Spleen (tissue), 11 donors: ENCODE results near the gene CDC20. TPM values are rescaled to one million over a fixed set of nuclear protein-coding genes. Genes with fewer than 3 reads are reported as not detected.
"Not testable (repeated sequence)": the region's sequence is repeated elsewhere in the genome, so short reads cannot be mapped to it uniquely, and the experiment has no call there.

ENCODE experiments used
- DNase-seq: peaks from one replicate; pipeline ENCODE4 v3.0.0-alpha.2; 2020
- H3K27ac ChIP-seq, 8 donors: fragments of 200-600 bp; sonication (generic) in 7 of 8; 1 replicate in 4 of 8; 2 replicates in 4 of 8; pipeline versions ENCODE4 v1.5.0 to v1.8.0; 2016 to 2021; ENCODE audit warnings: inconsistent platforms in 4 of 8, mild to moderate bottlenecking in 4 of 8, moderate library complexity in 1 of 8
- H3K27me3 ChIP-seq, 7 donors: fragments of 200-600 bp; sonication (generic) in 6 of 7; replicated peaks in 1 of 7; 1 replicate in 4 of 7; 2 replicates in 3 of 7; pipeline versions ENCODE4 v1.5.0 to v1.8.0; 2016 to 2021; ENCODE audit warnings: inconsistent platforms in 3 of 7, mild to moderate bottlenecking in 1 of 7
- H3K36me3 ChIP-seq, 6 donors: fragments of 200-600 bp; sonication (generic) in 5 of 6; 1 replicate in 4 of 6; 2 replicates in 2 of 6; pipeline versions ENCODE4 v1.5.0 to v1.8.0; 2016 to 2021; ENCODE audit warnings: inconsistent platforms in 2 of 6
- H3K4me1 ChIP-seq, 6 donors: fragments of 200-600 bp; sonication (generic) in 5 of 6; 1 replicate in 3 of 6; 2 replicates in 3 of 6; pipeline versions ENCODE4 v1.5.0 to v1.8.0; 2016 to 2021; ENCODE audit warnings: inconsistent platforms in 3 of 6
- H3K4me3 ChIP-seq, 8 donors: fragments of 200-600 bp; sonication (generic) in 7 of 8; 1 replicate in 4 of 8; 2 replicates in 4 of 8; pipeline versions ENCODE4 v1.5.0 to v1.8.0; 2016 to 2021; ENCODE audit warnings: inconsistent platforms in 4 of 8, mild to moderate bottlenecking in 4 of 8, moderate library complexity in 2 of 8
- H3K9me3 ChIP-seq, 8 donors: fragments of 200-600 bp; sonication (generic) in 7 of 8; 1 replicate in 4 of 8; 2 replicates in 4 of 8; pipeline versions ENCODE4 v1.5.0 to v1.8.0; 2016 to 2021; ENCODE audit warnings: inconsistent platforms in 4 of 8
- CTCF ChIP-seq, 11 experiments: fragments of 200-600 bp in 7 of 11; fragments of 450-650 bp in 4 of 11; sonication (generic) in 4 of 11; IDR thresholded peaks in 8 of 11; conservative IDR thresholded peaks in 3 of 11; 1 replicate in 7 of 11; 2 replicates in 4 of 11; pipeline versions ENCODE4 v1.4.0 to v1.8.0; 2016 to 2021; ENCODE audit warnings: antibody characterized with exemption in 11 of 11, inconsistent platforms in 4 of 11, mild to moderate bottlenecking in 1 of 11
- POLR2A ChIP-seq, 3 donors: fragments of 450-650 bp; IDR thresholded peaks; one replicate each; pipeline ENCODE4 v1.5.1; 2017; ENCODE audit warnings: antibody characterized with exemption in 3 of 3, mild to moderate bottlenecking in 1 of 3
- POLR2AphosphoS5 ChIP-seq, 3 donors: sonication (generic); formaldehyde crosslinking; IDR thresholded peaks; one replicate each; pipeline ENCODE4 v1.5.1; 2017; ENCODE audit warnings: antibody characterized with exemption in 3 of 3
- WGBS, 5 donors: extraction: QIAGEN DNeasy Blood & Tissue Kit in 3 of 5; methylation state at CpG; one replicate each; pipeline versions ENCODE4 v1.1.5 to v1.1.7; 2013 to 2018; 5-methylcytosine and 5-hydroxymethylcytosine counted together
- intact Hi-C: fragments of 100-400 bp; cut with DNase I; formaldehyde crosslinking; loops from one replicate; pipeline ENCODE4 v1.15.0; 2023; ENCODE audit warnings: low total_unique reads
- polyA plus RNA-seq, 3 donors: library from polyadenylated mRNA; stranded (reverse); fragments of 200-250 nt; gene quantifications; one replicate each; pipeline ENCODE4 v1.2.1, GENCODE V29; 2013
- total RNA-seq, 7 donors: library from RNA; depleted of rRNA in 3 of 7; stranded (reverse); fragments of >200 nt in 3 of 7; fragmentation: NEBNext Ultra II Directional in 4 of 7; extraction: Animal tissue kit (Norgen Biotek cat#: 25700) in 4 of 7; gene quantifications; one replicate each; pipeline versions ENCODE4 v1.1.0 to v1.2.1, GENCODE V29; 2016 to 2021
- donor health status: healthy with polysubstance abuse.
- donor health status: DM: no; HTN: no; CAD: no; lungs with moderate emphysema.
- donor health status: DM: no; HTN: no; CAD: no.
- donor health status: Bipolar disorder and iron deficiency.
- donor health status: healthy.
- donor health status: DM: no; HTN: no; CAD: no.
- donor health status: DM: yes; HTN: yes; CAD: no.

The CDC20 gene
- total and polyA plus RNA-seq, 10 donors = 2.1 to 25.9 (median 10.4) TPM

- Histone ChIP-seq H3K27me3 (no peaks in the 10 kb centered on the region), H3K27ac (peak overlapping the region; percentile 92 to 99 (median 98)), H3K4me1 (peaks cover 16 to 85% (median 39%) of the 10 kb centered on the region in 6 donors), H3K4me3 (peak overlapping the region; percentile 69 to 96 (median 80)), H3K9me3 (no peaks in the 10 kb centered on the region), H3K36me3 (peaks cover 6 to 34% (median 31%) of the 10 kb centered on the region in 6 donors)
- DNase-seq = peak; percentile 90
- intact Hi-C loops = no loop called here
- 1 to 3% (median 2%) methylated on average over 37 to 48 of the region's 48 CpGs for WGBS, 5 donors
- TF ChIP-seq POLR2A (IDR thresholded peaks at IDR 0.05) (peak in 1 of 3 donors; percentile 43), CTCF (IDR thresholded peaks at IDR 0.05 in 8 of 11, conservative IDR thresholded peaks at IDR 0.05 in 3 of 11) (peak in 1 of 11 experiments; percentile 12), POLR2AphosphoS5 (IDR thresholded peaks at IDR 0.05) (peak in 1 of 3 donors; percentile 55)
Measured at GRCh38 chr1:43367026-43367903, 8.5 kb downstream of the CDC20 start.

GRCh38 chr1:43367904-43368645 lies 9.3 kb downstream of the CDC20 start, which contains the start of gene ELOVL1:
Gene ELOVL1 (minus strand): TSS chr1:43368011. CDS start chr1:43365609, 2,402 bp downstream.
- whole genome bisulfite sequencing, 5 donors = 0 to 1% (median 0%) methylated on average over 22 to 58 of the region's 58 CpGs
- Histone ChIP-seq H3K27me3 (no peaks in the 10 kb centered on the region), H3K36me3 (peaks cover 6 to 34% (median 23%) of the 10 kb centered on the region in 6 donors), H3K4me1 (peaks cover 16 to 83% (median 39%) of the 10 kb centered on the region in 6 donors), H3K4me3 (peak within 1 kb of the TSS; percentile 69 to 96 (median 80)), H3K27ac (peak within 1 kb of the TSS; percentile 92 to 99 (median 98)), H3K9me3 (no peaks in the 10 kb centered on the region)
- peak; percentile 99 for DNase-seq
- intact Hi-C loops = no loop called here
- peak in 5 of 11 experiments; percentile 9 to 28 (median 16) for TF ChIP-seq CTCF (IDR thresholded peaks at IDR 0.05 in 8 of 11, conservative IDR thresholded peaks at IDR 0.05 in 3 of 11)
- TF ChIP-seq POLR2A (IDR thresholded peaks at IDR 0.05) = peak; percentile 19 to 70 (median 33)
- peak; percentile 86 to 92 (median 90) for TF ChIP-seq POLR2AphosphoS5 (IDR thresholded peaks at IDR 0.05)

GRCh38 chr1:43368646-43369020 lies 9.9 kb downstream of the CDC20 start:
- 13 to 18% (median 16%) methylated on average over 6 of the region's 6 CpGs for WGBS, 5 donors
- no peaks in the 10 kb centered on the region for H3K27me3 ChIP-seq
- H3K4me1 ChIP-seq = peaks cover 16 to 83% (median 41%) of the 10 kb centered on the region in 6 donors
- H3K9me3 ChIP-seq = no peaks in the 10 kb centered on the region
- no peak for TF ChIP-seq POLR2AphosphoS5 (IDR thresholded peaks at IDR 0.05)
- no peak for TF ChIP-seq CTCF (IDR thresholded peaks at IDR 0.05 in 8 of 11, conservative IDR thresholded peaks at IDR 0.05 in 3 of 11)
- TF ChIP-seq POLR2A (IDR thresholded peaks at IDR 0.05) = no peak
- peaks cover 6 to 34% (median 17%) of the 10 kb centered on the region in 6 donors for H3K36me3 ChIP-seq
- DNase-seq = no peak
- intact Hi-C loops = no loop called here
- H3K4me3 ChIP-seq = peak overlapping the region; percentile 69 to 96 (median 80)
- H3K27ac ChIP-seq = peak overlapping the region; percentile 92 to 99 (median 98)

- intact Hi-C loops, H3K27ac ChIP-seq, H3K9me3 ChIP-seq, H3K27me3 ChIP-seq, DNase-seq, H3K4me3 ChIP-seq: not testable (repeated sequence)
- WGBS, 5 donors = 95 to 99% (median 95%) methylated on average over 6 of the region's 6 CpGs
- peaks cover under 1 to 33% (median 6%) of the 10 kb centered on the region in 6 donors for H3K36me3 ChIP-seq
- H3K4me1 ChIP-seq = peaks cover 16 to 76% (median 41%) of the 10 kb centered on the region in 6 donors
Measured at GRCh38 chr1:43369779-43370178, 11.0 kb downstream of the CDC20 start.
